DMS114 treated with DMSO at 0.1 percent for 48 hours (cell line): ENCODE measurements around the gene MAB21L3.
"Not testable (repeated sequence)": the region's sequence is repeated elsewhere in the genome, so short reads cannot be mapped to it uniquely, and the experiment has no call there.

Experiments used
- DNase-seq: peaks from one replicate; lab custom pipeline; 2025; ENCODE audit not compliant: unreplicated experiment; lab: John Stamatoyannopoulos, UW

MAB21L3 gene

GRCh38 chr1:116133696-116134475 is 22.7 kb downstream of the MAB21L3 start:
- no peak for DNase-seq

- DNase-seq = no peak
Observed at GRCh38 chr1:116134476-116134773, 23.2 kb downstream of the MAB21L3 start.

GRCh38 chr1:116138277-116138792 is 27.1 kb downstream of the MAB21L3 start:
- DNase-seq = no peak

- DNase-seq = no peak
Observed at GRCh38 chr1:116139592-116140134, 28.5 kb downstream of the MAB21L3 start.

- DNase-seq = no peak
Observed at GRCh38 chr1:116144151-116144550, 33.0 kb downstream of the MAB21L3 start.

- not testable (repeated sequence) for DNase-seq
Observed at GRCh38 chr1:116146447-116147113, 35.4 kb downstream of the MAB21L3 start.

- no peak for DNase-seq
Observed at GRCh38 chr1:116147114-116147510, 35.9 kb downstream of the MAB21L3 start.

GRCh38 chr1:116147972-116148371 is 36.8 kb downstream of the MAB21L3 start:
- no peak for DNase-seq

- DNase-seq = no peak
Observed at GRCh38 chr1:116148967-116149366, 37.8 kb downstream of the MAB21L3 start.

- DNase-seq = no peak
Observed at GRCh38 chr1:116150368-116150767, 39.2 kb downstream of the MAB21L3 start.

- DNase-seq = peak; percentile 50
Observed at GRCh38 chr1:116151739-116152576, 40.8 kb downstream of the MAB21L3 start.

GRCh38 chr1:116152577-116152943 is 41.4 kb downstream of the MAB21L3 start:
- no peak for DNase-seq

- DNase-seq = no peak
Observed at GRCh38 chr1:116152950-116153691, 41.9 kb downstream of the MAB21L3 start.

GRCh38 chr1:116153692-116154031 is 42.5 kb downstream of the MAB21L3 start:
- no peak for DNase-seq

GRCh38 chr1:116154536-116154935 is 43.3 kb downstream of the MAB21L3 start:
- no peak for DNase-seq

GRCh38 chr1:116157096-116157495 is 45.9 kb downstream of the MAB21L3 start:
- DNase-seq = no peak

- DNase-seq = no peak
Observed at GRCh38 chr1:116159177-116159576, 48.0 kb downstream of the MAB21L3 start.

- DNase-seq = no peak
Observed at GRCh38 chr1:116159611-116160010, 48.4 kb downstream of the MAB21L3 start.

GRCh38 chr1:116161390-116161789 is 50.2 kb downstream of the MAB21L3 start:
- no peak for DNase-seq

- DNase-seq = no peak
Observed at GRCh38 chr1:116161877-116162390, 50.7 kb downstream of the MAB21L3 start.

GRCh38 chr1:116163533-116163932 is 52.3 kb downstream of the MAB21L3 start:
- no peak for DNase-seq
